ENCODE data around the gene KCTD1.

The KCTD1 gene

GRCh38 chr18:26519114-26519513, 29.2 kb downstream of the KCTD1 start:
- FAIRE-seq = no peak

- no peak for FAIRE-seq
Measured at GRCh38 chr18:26516964-26517363, 31.4 kb downstream of the KCTD1 start.

- FAIRE-seq = no peak
Measured at GRCh38 chr18:26515643-26516487, 32.5 kb downstream of the KCTD1 start.

- FAIRE-seq = no peak
Measured at GRCh38 chr18:26511339-26512071, 36.8 kb downstream of the KCTD1 start.

GRCh38 chr18:26510337-26510736, 38.0 kb downstream of the KCTD1 start:
- no peak for FAIRE-seq

- no peak for FAIRE-seq
Measured at GRCh38 chr18:26506012-26506411, 42.3 kb downstream of the KCTD1 start.

- no peak for FAIRE-seq
Measured at GRCh38 chr18:26504831-26505230, 43.5 kb downstream of the KCTD1 start.

- FAIRE-seq = no peak
Measured at GRCh38 chr18:26503382-26503781, 45.0 kb downstream of the KCTD1 start.

GRCh38 chr18:26502823-26503222, 45.5 kb downstream of the KCTD1 start:
- no peak for FAIRE-seq

- no peak for FAIRE-seq
Measured at GRCh38 chr18:26497866-26498265, 50.5 kb downstream of the KCTD1 start.

- FAIRE-seq = no peak
Measured at GRCh38 chr18:26496528-26496927, 51.8 kb downstream of the KCTD1 start.

GRCh38 chr18:26495287-26495686, 53.1 kb downstream of the KCTD1 start:
- FAIRE-seq = no peak

GRCh38 chr18:26493021-26493420, 55.3 kb downstream of the KCTD1 start:
- no peak for FAIRE-seq

GRCh38 chr18:26491194-26491816, 57.0 kb downstream of the KCTD1 start:
- FAIRE-seq = no peak

GRCh38 chr18:26489881-26490280, 58.5 kb downstream of the KCTD1 start:
- FAIRE-seq = no peak

GRCh38 chr18:26489191-26489590, 59.2 kb downstream of the KCTD1 start:
- FAIRE-seq = no peak

- FAIRE-seq = no peak
Measured at GRCh38 chr18:26488417-26489009, 59.8 kb downstream of the KCTD1 start.

GRCh38 chr18:26487437-26487836, 60.9 kb downstream of the KCTD1 start:
- FAIRE-seq = no peak

- no peak for FAIRE-seq
Measured at GRCh38 chr18:26483633-26484032, 64.7 kb downstream of the KCTD1 start.

- no peak for FAIRE-seq
Measured at GRCh38 chr18:26482569-26482968, 65.8 kb downstream of the KCTD1 start.

- FAIRE-seq = no peak
Measured at GRCh38 chr18:26480897-26481795, 67.2 kb downstream of the KCTD1 start.

- no peak for FAIRE-seq
Measured at GRCh38 chr18:26479681-26480079, 68.7 kb downstream of the KCTD1 start.
